GM12878 (cell line): ENCODE data around the gene NDUFV1. TPM values are rescaled to one million over a fixed set of nuclear protein-coding genes. Genes with fewer than 3 reads are reported as not detected.

Source experiments
- ATAC-seq: fragments of 200-7000 bp; cut with Tn5 transposase; 3 replicates; pipeline ENCODE4 v1.9.1; 2020; ENCODE audit warnings: mild to moderate bottlenecking, moderate library complexity
- BruUV-seq: library from RNA; stranded (reverse); fragments of 400-500 nt; replicated peaks from 2 replicates; lab custom pipeline; 2021; lab: Mats Ljungman, UMichigan
- CTCF ChIA-PET: fragments of 300-600 bp; sonication (Branson Sonifier 250); formaldehyde crosslinking; extraction: SDS; loops from one replicate; lab custom pipeline; 2021; ENCODE audit warnings: inconsistent platforms; lab: Yijun Ruan, JAX
- POLR2A ChIA-PET: fragments of 350-600 bp; formaldehyde crosslinking; extraction: SDS; loops from one replicate; lab custom pipeline; 2021; ENCODE audit warnings: inconsistent platforms; lab: Charles Lee
- RAD21 ChIA-PET: fragments of 300-600 bp; sonication (Branson Sonifier 250); formaldehyde crosslinking; loops from one replicate; lab custom pipeline; 2023; ENCODE audit warnings: antibody characterized with exemption; ENCODE audit not compliant: unreplicated experiment; lab: Charles Lee
- SMC1A ChIA-PET: fragments of 300-600 bp; sonication (Branson Sonifier 250); formaldehyde crosslinking; loops from one replicate; lab custom pipeline; 2023; ENCODE audit not compliant: unreplicated experiment, uncharacterized antibody; lab: Charles Lee
- DNase-seq: peaks from one replicate; pipeline ENCODE4 v3.0.0-alpha.2; 2011; ENCODE audit warnings: low read depth, low spot score
- FAIRE-seq: peaks from 3 replicates; lab custom pipeline; 2011; peaks lifted over from hg19 to GRCh38; lab: Jason Lieb, UNC
- H2AFZ ChIP-seq: 2 replicates; pipeline ENCODE4 v1.6.0; 2011; ENCODE audit warnings: low read depth, low read length, control low read depth; ENCODE audit not compliant: control insufficient read depth
- H3K27ac ChIP-seq: 2 replicates; pipeline ENCODE4 v1.5.1; 2011; ENCODE audit warnings: control low read depth; ENCODE audit not compliant: control insufficient read depth, insufficient read depth
- H3K27me3 ChIP-seq, 2 experiments: replicated peaks in 1 of 2; 2 replicates each; pipeline versions ENCODE4 v1.6.0 to v1.6.1; 2011; ENCODE audit warnings: low read length in 1 of 2; ENCODE audit not compliant: control insufficient read depth in 2 of 2, insufficient read depth in 2 of 2
- H3K36me3 ChIP-seq, 2 experiments: 2 replicates each; pipeline ENCODE4 v1.5.1; 2011; ENCODE audit warnings: low read length in 1 of 2; ENCODE audit not compliant: control insufficient read depth in 2 of 2, insufficient read depth in 2 of 2
- H3K4me1 ChIP-seq: 2 replicates; pipeline ENCODE4 v1.6.1; 2011; ENCODE audit warnings: mild to moderate bottlenecking, low read length, moderate library complexity, mixed read lengths; ENCODE audit not compliant: control insufficient read depth, insufficient read depth
- H3K4me2 ChIP-seq: 2 replicates; pipeline ENCODE4 v1.6.0; 2011; ENCODE audit warnings: control low read depth; ENCODE audit not compliant: control insufficient read depth, insufficient read depth
- H3K4me3 ChIP-seq: fragments of 200-600 bp; sonication (generic); 2 replicates; pipeline ENCODE4 v1.5.1; 2016
- H3K79me2 ChIP-seq: 2 replicates; pipeline ENCODE4 v1.6.0; 2011; ENCODE audit warnings: low read length; ENCODE audit not compliant: control insufficient read depth, insufficient read depth
- H3K9ac ChIP-seq: 2 replicates; pipeline ENCODE4 v1.8.0; 2011; ENCODE audit warnings: low read length, control low read depth, mixed read lengths; ENCODE audit not compliant: control insufficient read depth, insufficient read depth
- H3K9me3 ChIP-seq: replicated peaks from 3 replicates; pipeline ENCODE4 v1.5.1; 2011; ENCODE audit warnings: mild to moderate bottlenecking, low read length; ENCODE audit not compliant: control insufficient read depth, insufficient read depth
- H4K20me1 ChIP-seq: 2 replicates; pipeline ENCODE4 v1.6.0; 2011; ENCODE audit not compliant: control insufficient read depth, insufficient read depth
- BACH1 ChIP-seq: fragments of 450-650 bp; IDR thresholded peaks from 2 replicates; pipeline ENCODE4 v1.6.1; 2017; ENCODE audit warnings: mild to moderate bottlenecking, borderline replicate concordance
- BCL3 ChIP-seq: IDR thresholded peaks from 2 replicates; pipeline ENCODE4 v1.6.1; 2011; ENCODE audit warnings: borderline replicate concordance, low read depth, mild to moderate bottlenecking, moderate library complexity, low read length; ENCODE audit not compliant: insufficient read depth, poor library complexity, severe bottlenecking
- WGBS: methylation state at CpG from one replicate; pipeline ENCODE4 v1.1.6; 2016; ENCODE audit warnings: low lambda C conversion rate; ENCODE audit not compliant: insufficient replicate concordance, insufficient coverage; ENCODE audit errors: missing lambda C conversion rate; 5-methylcytosine and 5-hydroxymethylcytosine counted together
- in situ Hi-C: fragments of 300-500 bp; cut with MboI; formaldehyde crosslinking; loops from 9 replicates; pipeline ENCODE4 v1.14.3; 2018; ENCODE audit warnings: mixed read lengths
- intact Hi-C: fragments of 100-400 bp; cut with micrococcal nuclease; formaldehyde crosslinking; loops from one replicate; pipeline ENCODE4 v1.14.2; 2022; ENCODE audit not compliant: unreplicated experiment
- polyA plus RNA-seq, 11 experiments: library from polyadenylated mRNA; depleted of rRNA in 4 of 11; unstranded in 6 of 11; stranded (reverse) in 5 of 11; fragments of >200 nt; fragmentation: Nextera tagmentation in 4 of 11; fragmentation: Illumina TruSeq in 1 of 11; extraction: Ambion mirVana in 4 of 11; extraction: Trizol in 1 of 11; gene quantifications; 1 replicate in 1 of 11; 2 replicates in 10 of 11; pipeline versions ENCODE4 v1.2.1 to v1.2.3, GENCODE V29; 2011 to 2016; ENCODE audit warnings: inconsistent platforms in 2 of 11, missing spikeins in 2 of 11, low read depth in 1 of 11
- total RNA-seq, 4 experiments: library from RNA; depleted of rRNA in 3 of 4; stranded (reverse); fragments of >200 nt in 3 of 4; fragmentation: Illumina TruSeq in 1 of 4; extraction: Trizol in 1 of 4; gene quantifications; 2 replicates each; pipeline versions ENCODE4 v1.2.1 to v1.2.3, GENCODE V29; 2013 to 2021

NDUFV1 gene
- total and polyA plus RNA-seq, 10 of the 15 experiments (the other 5 are each of a cell fraction or from before 2014, with no cell fraction given): 8.2 to 380 (median 231) TPM

DNA sequence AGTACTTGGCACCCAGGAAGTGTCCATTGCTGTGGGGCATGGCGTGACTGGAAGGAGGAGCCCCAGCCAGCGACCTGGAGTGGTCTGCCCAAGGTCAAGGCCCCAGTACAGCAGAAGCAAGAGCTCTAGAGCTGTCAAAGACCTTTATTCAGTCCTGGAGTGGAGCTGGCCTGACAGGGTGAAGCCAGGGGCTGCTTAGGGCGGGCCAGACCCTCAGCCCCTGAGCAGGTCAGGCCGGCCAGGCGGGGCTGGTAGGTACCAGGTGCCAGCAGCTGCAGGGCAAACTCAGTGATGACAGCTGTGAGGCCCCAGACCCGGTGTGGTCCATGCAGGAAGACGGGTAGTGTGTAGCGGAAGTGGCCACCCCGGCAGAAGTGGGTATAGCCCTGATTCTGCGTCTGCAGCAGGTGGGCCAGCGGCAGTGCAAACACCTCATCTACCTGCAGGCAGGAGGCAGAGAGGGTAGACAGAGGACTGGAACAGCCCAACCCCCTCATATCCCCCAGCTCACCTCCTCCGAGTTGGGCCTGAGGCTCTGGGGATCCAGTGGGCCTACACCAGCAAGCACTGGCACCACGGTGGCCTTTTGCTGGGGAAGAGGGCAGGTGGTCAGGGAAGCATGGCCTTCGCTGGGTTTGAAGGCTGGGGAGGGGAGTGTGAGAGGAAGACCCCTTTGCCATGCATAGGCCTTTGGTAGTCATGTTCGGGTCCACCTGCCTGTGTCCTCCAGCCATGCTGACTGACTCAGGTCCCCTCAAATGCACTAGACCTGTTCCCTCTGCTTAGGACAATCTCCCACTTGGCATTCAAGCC lies 21.3 kb downstream of the NDUFV1 start:
- POLR2A ChIA-PET: interaction anchor here (0.6 to 2.7 kb wide), 6 partner anchors 8 to 140 kb away, joined by 3 to 14 read pairs (median 6); partner anchors contain the start of gene GSTP1
- in situ Hi-C loops: no loop called here
- 82% methylated on average over 15 of the region's 15 CpGs for WGBS

More for the DNA sequence above, 21.3 kb downstream of the NDUFV1 start:
- intact Hi-C loops: no loop called here
- no peaks in the 10 kb centered on the region for H3K9me3 ChIP-seq
- SMC1A ChIA-PET: interaction anchor here (0.8 to 6.4 kb wide), 8 partner anchors 11 to 48 kb away, joined by 3 to 52 read pairs (median 7); partner anchors contain the start of genes ACY3 and GSTP1
- TF ChIP-seq BCL3: no peak
- TF ChIP-seq BACH1: no peak
- TF ChIP-seq, all 136 proteins: peak for 0
- H3K27me3 ChIP-seq: no peaks in the 10 kb centered on the region
- BruUV-seq: TSS peak; percentile 56
- ChIA-PET CTCF (interaction anchor here (0.6 to 6.4 kb wide), 18 partner anchors 8 to 755 kb away, joined by 3 to 71 read pairs (median 8); partner anchors contain the start of genes ACY3, GSTP1 and RPS6KB2), RAD21 (interaction anchor here (0.6 to 5.1 kb wide), 10 partner anchors 12 to 277 kb away, joined by 3 to 38 read pairs (median 7); partner anchors contain the start of genes GSTP1 and PPP1CA)
- DNase-seq (no peak), ATAC-seq (no peak), FAIRE-seq (no peak)
- H3K4me2 ChIP-seq: peak overlapping the region; percentile 96
- H2AFZ ChIP-seq: no peak overlapping the region
- H3K79me2 ChIP-seq: no peaks in the 10 kb centered on the region
- no peaks in the 10 kb centered on the region for H3K36me3 ChIP-seq
- 0 out of 2 replicates have a peak overlapping the region, but pooled peaks have one; percentile 61 for H3K4me3 ChIP-seq
- H3K27ac ChIP-seq: no peak overlapping the region
- H3K4me1 ChIP-seq: peaks cover 15% of the 10 kb centered on the region
- H3K9ac ChIP-seq: no peak overlapping the region; the same call in 1 of the 2 replicates
- H4K20me1 ChIP-seq: no peaks in the 10 kb centered on the region
